GM21786 (cell line): ENCODE data around the gene SMYD3.

Experiments
- ATAC-seq: cut with Tn5 transposase; IDR thresholded peaks from one replicate; pipeline ENCODE4 v1.9.1; 2021; ENCODE audit not compliant: unreplicated experiment

The SMYD3 gene

DNA sequence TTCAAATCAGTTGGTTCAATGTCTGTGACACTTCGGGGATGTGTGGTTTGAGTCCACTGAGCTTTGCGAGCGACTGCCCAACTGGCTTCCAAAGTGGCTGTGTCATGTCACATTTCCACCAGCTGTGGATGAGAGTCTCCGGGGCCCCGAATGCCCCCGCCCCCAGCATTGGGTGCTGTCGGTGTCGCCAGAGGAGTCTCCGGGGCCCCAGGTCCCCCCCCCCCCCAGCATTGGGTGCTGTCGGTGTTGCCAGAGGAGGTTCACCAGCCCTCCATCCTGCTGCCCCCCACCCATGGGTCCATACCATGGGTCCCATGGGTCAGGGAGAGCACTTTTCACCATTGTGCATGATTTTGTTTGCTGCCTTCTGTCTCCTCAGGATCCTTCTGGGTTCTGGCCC is 9.0 kb upstream of the SMYD3 start:
- ATAC-seq = no peak

DNA sequence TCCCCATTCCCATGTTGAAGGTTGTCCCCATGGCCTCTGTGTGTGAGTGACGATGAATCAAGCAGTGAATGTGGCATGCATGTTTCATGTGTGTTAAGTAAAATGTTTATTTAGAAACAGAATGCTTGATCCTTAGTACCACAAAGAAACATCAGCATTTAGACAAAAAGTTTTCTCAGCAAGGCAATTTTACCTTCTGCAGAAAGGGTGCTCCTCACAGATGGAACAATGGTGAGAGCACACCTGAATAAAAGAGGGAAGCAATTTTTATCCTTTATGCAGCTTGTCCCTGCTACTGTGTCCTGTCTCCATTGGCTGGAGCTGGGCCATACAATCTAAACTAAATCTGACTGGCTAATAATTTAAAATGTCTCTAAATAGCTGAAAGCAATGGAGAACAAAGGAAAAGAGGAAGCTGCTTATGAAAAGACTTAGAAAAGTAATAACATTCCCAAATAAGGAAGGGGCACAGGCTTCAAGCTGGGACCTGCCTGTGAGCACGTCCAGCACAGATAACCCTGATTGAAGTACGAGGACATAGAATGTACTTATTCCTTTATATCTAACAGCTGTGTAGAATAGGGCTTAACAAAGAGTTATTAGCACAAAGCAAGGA is 8.4 kb upstream of the SMYD3 start:
- no peak for ATAC-seq

DNA sequence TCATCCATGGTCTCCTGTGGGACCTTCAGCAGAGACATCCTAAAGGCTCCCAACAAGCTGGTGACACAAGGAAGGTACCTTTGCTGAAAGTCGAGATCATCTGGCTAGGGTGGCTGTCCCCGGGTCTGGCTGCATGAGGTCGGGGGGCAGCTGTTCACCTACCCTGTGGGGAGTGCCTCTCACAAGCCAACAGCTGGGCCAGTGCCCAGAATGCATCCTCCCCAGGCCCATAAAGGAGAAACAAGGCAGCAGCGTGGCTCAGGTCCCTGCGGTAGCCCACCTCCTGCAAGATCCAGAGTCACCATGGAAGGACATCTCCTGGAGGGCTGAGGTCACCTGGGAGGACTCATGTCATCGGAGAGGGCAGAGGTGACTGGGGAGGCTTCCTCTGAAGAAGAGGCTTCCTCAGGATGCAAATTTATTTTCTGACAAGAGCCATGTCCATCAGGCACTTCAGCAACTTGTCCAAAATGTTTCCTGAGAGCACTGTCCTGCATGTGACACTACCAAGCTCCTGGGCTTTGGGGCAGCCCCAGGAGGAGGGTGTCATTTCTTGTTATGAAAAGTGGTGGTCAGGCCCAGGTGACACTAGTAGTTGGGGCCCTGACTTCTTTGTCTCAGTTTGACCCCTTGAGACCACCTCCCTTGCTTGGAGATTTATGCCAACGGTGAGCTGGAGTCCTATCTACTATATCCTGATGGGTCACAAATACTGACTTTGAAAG is 6.7 kb upstream of the SMYD3 start:
- ATAC-seq = peak; percentile 44

DNA sequence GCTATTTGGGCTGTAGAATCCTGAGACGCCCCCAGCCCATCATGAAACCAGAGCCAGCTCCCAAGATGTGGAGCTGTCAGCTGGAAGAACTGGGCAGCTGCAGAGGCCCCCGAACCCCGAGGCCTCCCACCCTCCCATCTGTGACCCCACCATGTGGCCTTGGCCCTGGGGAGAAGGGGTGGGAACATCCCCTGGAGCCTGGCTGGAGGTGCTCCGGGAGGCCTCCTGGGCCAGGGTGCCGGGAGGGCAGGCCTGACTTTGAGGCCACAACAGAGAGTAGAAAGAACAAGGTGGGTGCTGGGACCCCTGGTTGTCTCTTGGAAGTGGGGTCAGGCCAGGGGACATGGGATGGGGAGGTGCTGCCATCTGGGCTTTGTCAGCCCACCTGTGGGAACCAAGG is 6.0 kb upstream of the SMYD3 start:
- ATAC-seq = no peak

DNA sequence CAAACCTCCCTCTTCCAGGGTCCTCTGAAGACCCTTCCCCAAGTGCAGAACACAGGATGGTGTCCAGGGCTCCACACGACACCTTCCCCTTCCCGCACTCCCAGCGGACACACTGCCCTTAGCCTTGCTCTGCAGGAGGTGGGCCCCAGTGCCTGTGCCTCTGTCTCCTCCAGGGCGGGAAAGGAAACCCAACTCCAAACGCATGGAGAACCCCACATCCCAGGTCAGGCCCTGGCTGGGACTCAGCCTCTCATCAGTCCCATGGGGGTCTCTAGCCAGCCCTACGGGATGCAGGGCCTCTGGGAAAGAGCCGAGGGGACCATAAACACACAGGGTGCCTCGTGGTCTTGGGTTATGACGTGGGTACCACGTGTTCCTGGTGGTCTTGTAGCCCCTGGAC is 5.6 kb upstream of the SMYD3 start:
- ATAC-seq = no peak

DNA sequence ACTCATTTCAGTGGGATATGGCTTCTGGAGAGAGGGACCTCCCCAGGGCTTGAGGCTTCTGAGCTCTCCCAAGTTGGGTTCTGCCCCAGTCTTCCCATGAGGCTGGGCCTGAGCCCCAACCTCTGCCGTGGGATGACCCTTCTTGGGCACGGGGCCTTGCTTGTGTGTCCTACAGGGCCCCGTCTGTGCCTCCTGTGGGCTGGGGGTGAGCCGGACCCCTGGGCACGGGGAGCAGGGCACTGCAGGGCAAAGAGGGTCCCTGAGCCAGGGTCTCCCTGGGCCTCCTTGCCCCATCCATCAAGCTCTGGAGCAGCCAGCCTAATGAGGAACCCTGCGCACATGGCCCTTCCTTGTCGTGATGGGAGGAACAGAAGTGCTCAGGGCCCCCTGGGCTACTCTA is 5.2 kb upstream of the SMYD3 start:
- no peak for ATAC-seq

DNA sequence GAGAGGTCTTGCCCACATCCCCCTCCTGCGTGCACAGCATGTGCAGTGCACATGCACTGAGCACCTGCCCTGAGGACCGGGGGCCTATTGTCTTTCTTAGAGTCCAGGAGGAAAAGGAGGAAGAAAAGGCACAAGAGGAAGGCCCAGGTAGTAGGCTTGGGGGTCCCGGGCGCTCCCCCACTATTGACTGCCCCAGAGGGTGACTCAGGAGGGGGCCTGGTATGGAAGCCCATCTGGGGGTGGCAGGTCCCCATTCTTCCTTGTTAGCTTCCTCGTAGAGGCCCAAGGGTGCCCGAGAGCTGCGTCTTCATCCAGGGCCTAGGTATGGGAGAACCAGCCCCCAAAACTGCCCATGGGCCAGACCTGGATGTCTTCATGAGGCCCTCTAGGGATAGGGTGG is 4.1 kb upstream of the SMYD3 start:
- ATAC-seq = no peak

DNA sequence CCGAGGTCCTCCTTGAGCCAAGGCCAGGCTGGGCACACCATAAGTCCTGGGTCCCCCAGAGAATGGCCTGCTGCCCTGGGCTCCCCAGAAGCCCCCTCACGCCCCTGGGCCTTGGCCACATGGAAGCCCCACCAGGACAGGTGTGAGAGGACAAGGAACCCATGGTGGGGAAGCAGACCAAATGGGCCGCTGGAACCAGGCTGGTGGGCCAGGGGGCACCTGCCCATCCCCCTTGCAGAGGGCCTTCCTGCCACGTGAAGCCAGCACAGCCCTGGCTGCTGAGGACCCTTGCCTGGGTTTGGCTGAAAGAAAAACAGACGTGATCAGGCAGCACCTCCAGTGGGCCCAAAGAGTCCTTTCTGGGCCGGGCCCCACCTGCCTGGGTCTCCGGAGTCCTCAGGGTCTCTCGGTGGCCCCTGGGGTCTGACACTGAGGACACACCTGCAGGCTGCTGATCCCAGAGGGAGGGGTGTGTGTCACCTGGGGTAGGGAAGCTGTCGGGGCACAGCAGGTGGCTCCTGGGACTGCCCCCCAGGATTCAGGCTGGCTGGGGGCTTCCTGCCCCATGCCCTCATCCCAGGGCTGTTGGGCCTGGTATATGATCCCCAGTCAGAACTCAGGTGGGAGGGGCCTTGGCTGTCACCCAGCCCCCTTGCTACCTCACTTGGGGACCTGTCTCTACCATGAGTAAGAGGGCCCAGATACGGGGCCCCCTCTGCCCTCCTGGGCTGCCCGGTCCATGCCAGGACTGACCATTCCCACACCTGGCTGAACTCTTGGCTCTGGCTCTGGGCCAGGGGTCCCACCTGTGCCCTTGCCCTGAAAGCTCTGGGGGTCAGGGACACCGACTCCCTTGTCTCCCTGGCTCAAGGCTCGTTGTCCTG is 3.3 kb upstream of the SMYD3 start:
- ATAC-seq = no peak

DNA sequence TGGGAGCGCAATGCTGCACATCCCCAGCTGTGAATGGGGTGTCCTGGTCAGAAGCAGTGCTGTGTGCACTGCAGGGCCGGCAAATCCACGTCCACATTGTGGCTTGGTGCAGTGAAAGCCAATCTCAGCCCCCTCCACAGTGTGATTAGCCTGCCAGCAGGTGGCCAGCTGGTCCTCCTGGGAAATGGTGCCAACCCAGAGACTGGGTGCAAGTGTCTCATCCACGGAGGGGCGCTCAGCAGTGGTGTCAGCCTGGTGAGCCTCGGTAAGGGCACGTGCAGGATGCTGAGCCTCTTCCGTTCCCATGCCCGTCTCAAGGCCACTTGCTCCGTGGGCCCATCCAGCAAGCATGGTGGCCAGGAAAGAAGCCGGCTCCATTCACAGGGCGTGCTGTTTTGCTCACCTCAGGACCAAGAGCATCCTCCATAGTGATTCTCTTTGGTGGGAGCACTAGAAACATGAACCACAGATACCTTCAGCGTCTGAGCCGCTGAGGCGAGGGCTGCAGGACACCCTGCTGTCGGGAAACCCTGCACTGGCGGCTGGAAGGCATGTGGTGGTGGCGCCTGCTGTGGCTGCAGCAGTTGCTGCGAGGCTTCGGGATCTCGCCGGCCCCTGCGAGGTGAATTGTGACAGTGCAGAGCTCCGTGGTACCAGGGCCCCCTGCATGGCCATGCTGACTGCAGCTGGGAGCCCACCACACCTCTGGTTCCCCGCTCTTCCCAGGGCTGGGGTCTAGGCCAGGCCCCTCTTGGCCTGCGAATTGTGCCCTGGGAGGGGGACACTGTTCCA is 2.0 kb upstream of the SMYD3 start:
- ATAC-seq = no peak

DNA sequence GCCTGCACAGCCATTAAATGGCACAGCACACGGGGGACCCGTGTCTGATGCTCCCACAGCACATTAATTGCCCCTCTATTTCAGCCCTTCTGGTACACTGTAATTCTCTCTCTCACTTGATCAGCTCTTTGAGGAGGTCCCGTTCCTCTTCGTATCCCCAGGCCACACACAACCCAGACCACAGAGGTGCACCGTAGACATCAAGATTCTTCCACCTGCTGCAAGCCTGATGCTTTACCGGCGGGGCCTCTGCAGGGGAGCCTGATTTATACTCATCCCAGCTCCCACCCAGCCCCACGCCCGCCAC is 759 bp downstream of the SMYD3 start:
- peak; percentile 6 for ATAC-seq

DNA sequence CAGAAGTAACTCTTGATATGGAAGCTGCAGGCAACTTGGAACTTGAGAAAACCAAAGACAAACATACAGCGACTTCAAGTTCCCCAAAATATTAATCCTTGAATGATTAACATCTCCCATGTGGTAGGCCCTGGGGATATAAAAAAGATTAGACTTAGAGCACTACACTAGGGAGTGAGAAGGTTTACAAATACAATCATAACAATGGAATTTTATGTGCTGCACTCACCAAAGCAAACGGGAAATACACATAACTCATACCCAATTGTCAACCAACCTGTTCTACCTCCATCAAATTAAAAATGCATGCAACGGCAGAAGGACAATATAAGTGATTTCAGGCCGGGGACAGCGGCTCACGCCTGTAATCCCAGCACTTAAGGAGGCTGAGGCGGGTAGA is 3.7 kb downstream of the SMYD3 start:
- ATAC-seq = no peak

DNA sequence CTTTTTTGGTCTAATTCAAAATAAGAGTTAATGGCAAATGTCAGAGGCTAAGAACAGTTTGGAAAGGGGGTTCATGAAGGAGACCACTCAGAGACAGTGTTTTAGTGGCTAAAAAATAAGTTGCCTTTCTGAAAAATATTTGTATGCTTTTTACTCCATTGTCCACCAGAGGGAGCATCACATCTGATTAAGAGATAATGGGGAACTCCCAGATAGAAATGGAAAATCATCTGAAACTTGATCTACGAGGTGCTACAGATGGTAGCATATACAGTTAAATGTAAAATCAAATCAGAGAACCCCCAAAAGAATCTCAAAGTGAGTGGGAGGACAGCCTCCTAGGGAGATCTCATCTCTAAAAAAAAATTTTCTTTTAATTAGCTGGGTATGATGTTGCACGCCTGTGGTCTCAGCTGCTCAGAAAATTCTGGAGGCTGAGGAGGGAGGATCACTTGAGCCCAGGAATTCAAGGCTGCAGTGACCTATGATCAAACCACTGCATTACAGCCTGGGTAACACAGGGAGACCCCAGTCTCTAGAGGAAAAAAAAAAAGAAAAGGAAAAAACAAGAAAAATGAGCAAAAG is 9.7 kb downstream of the SMYD3 start:
- ATAC-seq = peak; percentile 63

DNA sequence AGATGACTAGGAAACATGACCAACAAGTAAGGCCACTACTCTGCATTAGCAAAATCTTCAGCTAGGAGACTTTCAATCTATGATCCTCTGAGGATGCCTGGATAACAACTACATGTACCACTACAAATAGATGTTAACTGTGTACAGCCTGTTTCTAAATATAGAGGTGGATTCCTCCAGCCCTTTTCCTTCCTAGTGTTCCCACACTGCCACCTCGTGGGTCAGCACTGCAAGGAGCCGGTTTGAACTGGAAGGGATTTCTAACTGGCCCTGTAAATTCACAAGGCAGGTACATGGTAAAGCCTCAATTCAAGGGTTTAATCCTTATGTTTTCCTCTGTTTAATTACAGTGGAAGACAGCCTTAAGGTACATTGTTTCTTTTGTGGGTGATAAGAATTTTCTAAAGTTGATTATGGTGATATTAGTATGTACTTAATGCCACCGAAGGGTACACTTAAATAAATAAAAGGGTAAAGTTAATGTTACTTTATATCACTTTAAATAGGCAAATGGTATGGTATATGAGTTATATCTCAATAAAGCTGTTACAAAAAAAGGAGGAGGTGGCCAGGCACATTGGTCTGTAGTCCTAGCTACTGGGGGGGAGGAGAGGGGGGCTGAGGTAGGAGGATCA is 14.4 kb downstream of the SMYD3 start:
- ATAC-seq = no peak

DNA sequence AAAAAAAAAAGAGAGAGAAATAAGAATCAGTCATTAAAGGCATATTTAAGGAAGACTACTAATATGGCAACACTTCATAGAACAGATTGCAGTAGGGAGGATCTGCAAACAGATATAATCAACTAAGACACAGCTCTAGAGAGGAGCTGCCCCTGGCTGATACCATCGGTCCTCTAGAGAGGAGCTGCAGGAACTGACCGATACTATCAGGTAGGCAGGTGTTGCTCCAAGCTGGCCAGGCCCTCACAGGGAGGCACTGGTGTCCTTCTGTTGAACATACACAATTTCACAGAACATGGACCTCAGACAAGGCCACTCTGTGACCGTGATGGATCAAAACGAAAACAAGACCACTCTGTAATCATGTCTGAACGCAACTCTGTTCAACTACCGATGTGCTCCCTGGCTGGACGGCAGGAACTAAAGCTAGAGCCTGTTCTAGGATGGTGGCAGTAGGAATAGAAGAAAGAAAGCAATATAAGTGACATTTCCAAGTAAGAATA is 15.5 kb downstream of the SMYD3 start:
- no peak for ATAC-seq

DNA sequence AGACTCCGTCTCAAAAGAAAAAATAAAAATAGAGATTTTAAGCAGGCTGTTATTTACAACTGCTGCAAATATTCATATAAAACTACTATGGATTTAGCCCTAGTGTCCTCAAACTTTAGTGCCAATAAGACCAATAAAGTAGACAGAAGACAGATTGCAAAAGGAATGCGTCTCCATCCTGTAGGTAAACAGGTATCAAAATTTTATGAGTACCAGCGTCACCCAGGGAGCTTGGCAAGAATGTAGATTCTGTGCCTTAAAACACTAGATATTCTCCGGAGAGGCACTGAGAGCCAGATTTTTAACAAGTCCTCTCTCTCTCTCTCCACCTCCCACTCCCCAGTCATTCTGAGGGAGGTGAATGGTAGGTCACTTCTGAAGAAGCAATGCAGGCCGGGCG is 18.4 kb downstream of the SMYD3 start:
- ATAC-seq = no peak

DNA sequence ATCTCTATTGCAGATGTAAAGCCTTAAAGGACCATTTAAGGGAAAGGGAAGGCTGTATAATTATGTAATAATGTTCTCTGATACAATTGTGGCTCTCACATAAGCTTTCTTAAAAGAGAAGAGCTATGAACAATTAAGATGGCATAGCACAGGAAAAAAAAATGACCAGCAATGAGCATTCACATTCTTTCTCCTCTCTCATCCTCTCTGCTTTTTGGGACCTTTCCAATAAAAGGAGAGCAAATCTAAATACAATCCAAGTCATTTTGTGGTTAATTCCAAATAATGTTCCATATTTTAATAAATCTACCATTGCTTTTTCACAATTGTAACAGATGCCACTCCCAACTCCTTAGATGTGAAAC is 23.5 kb downstream of the SMYD3 start:
- ATAC-seq = no peak

DNA sequence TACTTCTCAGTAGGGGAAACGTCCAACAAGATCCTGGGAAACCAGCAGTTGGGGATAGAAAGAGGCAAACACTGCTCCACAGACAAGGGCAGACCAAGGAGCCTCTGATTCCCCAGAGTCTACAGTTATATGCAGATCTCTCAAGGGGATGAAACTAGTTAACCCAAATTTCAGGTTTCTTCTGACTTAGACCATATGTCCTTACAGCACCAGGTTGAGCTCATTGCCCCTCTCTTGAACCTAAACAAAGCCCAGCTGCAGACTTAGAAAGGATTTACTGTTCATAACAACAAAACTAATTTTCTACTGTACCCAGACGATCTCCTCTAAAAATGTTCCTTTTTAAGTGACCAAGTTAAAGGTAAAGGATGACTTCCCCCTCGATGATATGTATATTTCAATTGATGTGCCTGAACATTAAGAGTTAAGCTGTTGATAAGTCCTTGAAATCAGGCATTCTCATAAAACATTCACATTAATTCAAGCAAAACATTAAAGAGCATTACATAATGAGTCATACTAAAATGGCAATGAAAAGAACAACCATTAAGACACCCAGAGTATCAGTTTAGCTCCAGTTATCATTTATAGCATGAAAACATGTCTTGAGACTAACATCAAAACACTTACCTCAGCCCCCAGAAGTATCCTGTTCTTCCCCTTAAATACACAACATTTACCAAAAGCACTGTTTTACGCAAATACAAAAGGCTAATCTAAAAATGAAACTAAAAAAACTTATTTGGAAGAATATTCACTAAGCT is 24.1 kb downstream of the SMYD3 start:
- ATAC-seq = peak; percentile 70

DNA sequence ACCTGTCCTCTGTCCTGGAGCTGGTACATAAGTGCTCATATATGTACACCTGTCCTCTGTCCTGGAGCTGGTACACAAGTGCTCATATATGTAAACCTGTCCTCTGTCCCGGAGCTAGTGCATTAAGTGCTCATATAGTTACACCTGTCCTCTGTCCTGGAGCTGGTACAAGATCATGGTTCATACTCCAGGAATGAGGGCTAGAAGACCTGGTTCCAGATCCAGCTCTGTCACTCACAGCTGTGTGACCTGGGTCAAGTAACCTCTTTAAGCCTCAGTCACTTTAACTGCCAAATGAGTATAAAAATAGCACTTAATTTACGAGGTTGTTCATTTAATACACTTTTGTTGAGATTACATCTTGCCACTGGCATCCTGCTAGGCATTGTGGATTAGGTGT is 28.0 kb downstream of the SMYD3 start:
- ATAC-seq = no peak

DNA sequence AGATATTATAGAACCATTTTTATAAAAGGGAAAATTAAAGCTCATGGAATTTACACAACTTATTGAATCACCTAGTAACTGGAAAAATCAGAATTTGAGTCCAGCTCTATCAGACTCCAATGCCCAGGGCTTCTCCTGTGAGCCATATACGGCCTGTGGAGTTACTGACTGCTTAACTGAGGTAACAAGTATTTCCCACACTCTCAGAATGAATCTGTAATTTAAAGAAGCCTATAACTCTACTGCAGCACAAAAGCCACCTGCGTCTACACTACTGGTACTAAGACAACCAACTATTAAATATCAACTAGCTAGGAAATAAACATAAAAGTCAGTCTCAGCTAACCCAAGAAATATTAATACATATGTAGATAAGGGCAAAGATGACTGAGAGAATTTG is 29.4 kb downstream of the SMYD3 start:
- no peak for ATAC-seq

DNA sequence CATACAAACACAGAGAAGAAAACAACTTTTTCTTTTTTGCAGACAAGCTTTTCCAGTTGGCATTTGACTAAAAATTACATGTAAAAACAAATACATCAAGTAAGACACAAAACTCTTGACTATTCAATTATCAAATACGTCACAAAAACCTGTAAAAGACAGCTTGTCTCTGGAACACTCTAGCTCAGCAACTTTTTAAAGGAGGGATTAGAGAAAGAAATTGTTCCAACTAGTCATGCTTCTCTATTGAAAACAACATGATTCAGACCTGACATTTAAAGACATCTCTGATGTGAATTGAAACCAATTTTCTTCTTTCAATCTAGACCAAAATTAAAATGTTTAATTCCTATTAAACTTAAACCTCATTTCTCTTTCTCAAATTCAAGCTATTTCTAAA is 30.3 kb downstream of the SMYD3 start:
- no peak for ATAC-seq
